Esophagus muscularis mucosa (tissue), 4 donors: ENCODE data around the gene ABTB2. TPM values are rescaled to one million over a fixed set of nuclear protein-coding genes. Genes with fewer than 3 reads are reported as not detected.
A peak's percentile ranks its signal among the peaks of the same experiment; 100 is the strongest.

ENCODE experiments used
- DNase-seq: peaks from one replicate; pipeline ENCODE4 v3.0.0-alpha.2; 2017; ENCODE audit errors: extremely low spot score
- H3K27ac ChIP-seq, 4 donors: fragments of 200-600 bp; sonication (generic); replicated peaks in 1 of 4; 1 replicate in 3 of 4; 2 replicates in 1 of 4; pipeline ENCODE4 v1.5.1; 2016 to 2019; ENCODE audit warnings: mild to moderate bottlenecking in 1 of 4
- H3K27me3 ChIP-seq, 4 donors: fragments of 200-600 bp; sonication (generic); one replicate each; pipeline versions ENCODE4 v1.5.1 to v1.6.0; 2016 to 2019
- H3K36me3 ChIP-seq, 4 donors: fragments of 200-600 bp; sonication (generic); one replicate each; pipeline ENCODE4 v1.5.1; 2016 to 2019
- H3K4me1 ChIP-seq, 4 donors: fragments of 200-600 bp; sonication (generic); one replicate each; pipeline ENCODE4 v1.5.1; 2016 to 2019
- H3K4me3 ChIP-seq, 4 donors: fragments of 200-600 bp; sonication (generic); 1 replicate in 2 of 4; 2 replicates in 2 of 4; pipeline ENCODE4 v1.5.1; 2016 to 2019; ENCODE audit warnings: mild to moderate bottlenecking in 4 of 4, moderate library complexity in 1 of 4
- H3K9me3 ChIP-seq, 4 donors: fragments of 200-600 bp; sonication (generic); 1 replicate in 3 of 4; 2 replicates in 1 of 4; pipeline ENCODE4 v1.5.1; 2016 to 2019
- EP300 ChIP-seq: sonication (generic); formaldehyde crosslinking; IDR thresholded peaks from one replicate; pipeline ENCODE4 v1.6.1; 2017; ENCODE audit warnings: antibody characterized with exemption
- POLR2A ChIP-seq: fragments of 450-650 bp; IDR thresholded peaks from one replicate; pipeline ENCODE4 v1.6.1; 2017; ENCODE audit warnings: antibody characterized with exemption, moderate library complexity, mild to moderate bottlenecking, low read depth
- POLR2AphosphoS5 ChIP-seq, 2 donors: sonication (generic); formaldehyde crosslinking; IDR thresholded peaks; one replicate each; pipeline ENCODE4 v1.6.1; 2017; ENCODE audit warnings: antibody characterized with exemption in 2 of 2
- WGBS: methylation state at CpG from one replicate; pipeline ENCODE4 v1.1.5; 2018; 5-methylcytosine and 5-hydroxymethylcytosine counted together
- intact Hi-C: fragments of 100-400 bp; cut with DNase I; formaldehyde crosslinking; loops from one replicate; pipeline ENCODE4 v1.15.1; 2023
- total RNA-seq, 4 donors: library from RNA; depleted of rRNA; stranded (reverse); fragments of >200 nt; gene quantifications; one replicate each; pipeline versions ENCODE4 v1.1.0 to v1.2.1, GENCODE V29; 2016
- TF ChIP-seq, protein P1 (sequence below), 3 experiments: fragments of 200-600 bp in 2 of 3; fragments of 450-650 bp in 1 of 3; sonication (generic) in 2 of 3; IDR thresholded peaks; one replicate each; pipeline ENCODE4 v1.5.1; 2017 to 2019; ENCODE audit warnings: antibody characterized with exemption in 3 of 3, mild to moderate bottlenecking in 2 of 3, moderate library complexity in 1 of 3

ABTB2 gene
- total RNA-seq, 4 donors from 2014 or later: 5.0 to 8.0 (median 7.2) TPM

DNA sequence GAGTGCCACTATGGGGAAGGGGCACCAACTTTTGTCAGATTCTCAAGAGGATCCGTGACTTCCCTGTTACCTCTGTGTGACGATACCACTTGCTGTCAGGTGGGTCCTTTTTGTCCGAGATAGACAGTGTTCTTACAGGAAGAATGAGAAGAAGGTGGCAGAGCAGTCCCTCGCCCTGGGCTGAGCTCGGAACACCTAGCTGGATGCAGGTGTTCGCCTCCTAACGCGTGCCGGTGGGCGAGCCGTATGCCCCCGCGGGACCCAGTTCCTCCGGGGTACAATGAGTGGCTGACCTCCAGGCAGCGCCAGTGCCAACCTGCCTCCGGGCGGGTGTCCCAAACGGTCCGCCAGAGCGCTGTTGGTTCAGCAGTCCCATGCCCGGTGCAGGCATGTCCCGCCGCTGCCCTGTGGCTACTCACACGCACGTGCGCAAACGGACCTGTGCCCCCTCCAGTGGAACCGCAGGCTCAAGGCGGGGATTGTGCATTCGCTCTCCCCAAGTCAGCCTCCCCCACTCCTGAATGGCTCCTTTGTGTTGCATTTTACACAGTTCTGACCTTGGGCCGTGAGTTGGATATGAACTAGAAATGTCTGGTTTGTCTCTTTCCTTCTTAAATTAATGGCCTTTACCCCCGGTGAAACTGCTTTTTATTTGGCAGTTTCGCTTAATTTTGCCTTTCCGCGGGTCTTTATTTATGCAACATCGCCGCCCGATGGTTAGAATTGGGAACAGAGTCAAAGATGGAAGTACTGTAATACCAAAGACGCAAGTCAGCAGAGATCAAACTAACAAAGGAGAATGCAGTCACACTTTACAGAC lies 1.1 kb upstream of the ABTB2 start:
- Histone ChIP-seq H3K4me1 (peaks cover 27 to 46% (median 39%) of the 10 kb centered on the region in 4 donors), H3K27me3 (peaks cover 0 to 3% (median 0%) of the 10 kb centered on the region in 4 donors), H3K36me3 (no peaks in the 10 kb centered on the region), H3K9me3 (no peaks in the 10 kb centered on the region), H3K27ac (peak overlapping the region; percentile 76 to 88 (median 86)), H3K4me3 (peak overlapping the region; percentile 64 to 79 (median 68))
- intact Hi-C loops: loop anchor here (1.0 to 5.0 kb wide), 3 partner anchors 185 to 362 kb away; partner anchors contain the start of gene CAPRIN1
- TF ChIP-seq POLR2AphosphoS5 (IDR thresholded peaks at IDR 0.05) (peak; percentile 30 to 37), EP300 (no peak), POLR2A (no peak)
- TF ChIP-seq, protein P1, sequence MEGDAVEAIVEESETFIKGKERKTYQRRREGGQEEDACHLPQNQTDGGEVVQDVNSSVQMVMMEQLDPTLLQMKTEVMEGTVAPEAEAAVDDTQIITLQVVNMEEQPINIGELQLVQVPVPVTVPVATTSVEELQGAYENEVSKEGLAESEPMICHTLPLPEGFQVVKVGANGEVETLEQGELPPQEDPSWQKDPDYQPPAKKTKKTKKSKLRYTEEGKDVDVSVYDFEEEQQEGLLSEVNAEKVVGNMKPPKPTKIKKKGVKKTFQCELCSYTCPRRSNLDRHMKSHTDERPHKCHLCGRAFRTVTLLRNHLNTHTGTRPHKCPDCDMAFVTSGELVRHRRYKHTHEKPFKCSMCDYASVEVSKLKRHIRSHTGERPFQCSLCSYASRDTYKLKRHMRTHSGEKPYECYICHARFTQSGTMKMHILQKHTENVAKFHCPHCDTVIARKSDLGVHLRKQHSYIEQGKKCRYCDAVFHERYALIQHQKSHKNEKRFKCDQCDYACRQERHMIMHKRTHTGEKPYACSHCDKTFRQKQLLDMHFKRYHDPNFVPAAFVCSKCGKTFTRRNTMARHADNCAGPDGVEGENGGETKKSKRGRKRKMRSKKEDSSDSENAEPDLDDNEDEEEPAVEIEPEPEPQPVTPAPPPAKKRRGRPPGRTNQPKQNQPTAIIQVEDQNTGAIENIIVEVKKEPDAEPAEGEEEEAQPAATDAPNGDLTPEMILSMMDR (IDR thresholded peaks at IDR 0.05): peak; percentile 75 to 96 (median 88)
- WGBS: under 1% methylated on average over 38 of the region's 39 CpGs
- DNase-seq: peak; percentile 93

DNA sequence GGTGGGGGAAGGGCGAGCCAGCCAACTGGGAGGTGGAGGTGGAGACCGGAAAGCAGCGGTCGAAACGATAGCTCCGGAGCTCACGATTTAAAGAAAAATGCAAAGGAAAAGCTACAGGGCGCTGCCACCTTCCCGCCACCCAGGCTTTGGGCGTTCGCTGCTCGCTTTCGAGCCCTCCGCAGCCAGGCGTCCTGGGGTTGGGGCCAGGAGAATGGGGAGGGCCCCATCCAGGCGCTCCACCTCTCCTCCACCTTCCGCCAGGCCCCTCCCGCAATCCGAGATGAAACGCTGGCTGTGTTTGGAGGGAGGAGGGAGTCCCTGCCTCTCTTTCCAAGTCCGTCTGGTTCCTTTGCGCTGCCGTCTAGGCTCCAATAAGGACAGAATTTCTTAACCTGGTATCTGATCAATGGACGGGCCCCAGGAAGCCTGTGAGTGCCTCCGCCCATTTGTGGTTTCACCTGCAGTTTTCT lies 483 bp upstream of the ABTB2 start:
- no peak for TF ChIP-seq EP300
- no peak for TF ChIP-seq POLR2A
- no peak for TF ChIP-seq POLR2AphosphoS5 (IDR thresholded peaks at IDR 0.05)
- TF ChIP-seq, protein P1 (IDR thresholded peaks at IDR 0.05): no peak
- H3K27ac ChIP-seq: peak overlapping the region; percentile 76 to 88 (median 86)
- peaks cover 27 to 46% (median 39%) of the 10 kb centered on the region in 4 donors for H3K4me1 ChIP-seq
- H3K9me3 ChIP-seq: no peaks in the 10 kb centered on the region
- peaks cover 0 to 3% (median 0%) of the 10 kb centered on the region in 4 donors for H3K27me3 ChIP-seq
- DNase-seq: peak; percentile 92
- H3K4me3 ChIP-seq: peak overlapping the region; percentile 64 to 79 (median 68)
- H3K36me3 ChIP-seq: no peaks in the 10 kb centered on the region
- 0% methylated on average over 11 of the region's 25 CpGs for WGBS
- intact Hi-C loops: loop anchor here (2.0 to 5.0 kb wide), 2 partner anchors 306 to 361 kb away; partner anchors contain the start of gene CAPRIN1

DNA sequence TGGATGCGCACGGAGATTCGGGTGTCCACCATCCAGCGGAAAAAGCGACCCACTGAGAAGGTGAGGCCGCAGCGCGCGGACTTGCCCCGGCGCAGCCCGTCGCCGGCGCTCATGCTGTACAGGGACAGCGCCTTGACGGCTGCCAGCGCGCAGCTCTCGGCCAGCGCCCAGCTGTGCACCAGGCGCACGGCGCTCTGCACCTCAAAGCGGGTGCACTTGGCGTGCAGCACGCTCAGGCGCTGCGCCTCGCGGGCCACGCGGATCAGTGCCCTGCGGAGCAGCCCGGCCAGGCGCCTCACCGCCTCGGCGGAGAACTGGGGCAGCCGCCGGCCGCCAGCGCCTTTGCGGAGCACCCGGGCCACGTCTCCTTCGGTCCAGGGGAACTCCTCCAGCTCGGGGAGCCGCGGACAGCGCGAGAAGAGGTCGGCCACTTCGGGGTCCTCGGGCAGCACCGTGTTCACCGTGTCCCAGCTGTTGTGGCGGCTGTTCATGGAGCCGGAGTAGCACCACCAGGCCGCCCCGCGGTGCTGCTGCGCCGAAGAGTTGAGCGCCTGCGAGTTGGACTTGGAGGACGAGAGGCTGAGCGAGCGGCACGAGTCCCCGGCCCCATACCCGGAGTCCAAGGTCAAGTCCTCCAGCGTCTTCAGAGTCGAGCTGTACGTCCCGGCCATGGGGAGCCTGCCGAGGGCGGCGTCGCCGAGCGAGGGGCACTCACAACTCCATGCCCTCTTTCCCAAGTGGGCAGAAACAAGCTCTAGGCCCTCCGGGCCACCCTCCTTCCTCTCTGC lies 703 bp downstream of the ABTB2 start:
- TF ChIP-seq EP300 (no peak), POLR2A (no peak), POLR2AphosphoS5 (IDR thresholded peaks at IDR 0.05) (no peak)
- TF ChIP-seq, protein P1 (IDR thresholded peaks at IDR 0.05): peak in 1 of 3 experiments; percentile 18
- H3K27me3 ChIP-seq: peaks cover 0 to 3% (median 0%) of the 10 kb centered on the region in 4 donors
- no peaks in the 10 kb centered on the region for H3K36me3 ChIP-seq
- peak overlapping the region; percentile 84 to 90 (median 86) for H3K27ac ChIP-seq
- 0% methylated on average over 2 of the region's 83 CpGs for WGBS
- H3K4me1 ChIP-seq: peaks cover 27 to 46% (median 39%) of the 10 kb centered on the region in 4 donors
- intact Hi-C loops: loop anchor here (5.0 kb wide), 1 partner anchor 305 kb away; the partner anchor contains the start of gene CAPRIN1
- H3K9me3 ChIP-seq: no peaks in the 10 kb centered on the region
- DNase-seq: peak; percentile 91
- peak overlapping the region; percentile 64 to 79 (median 68) for H3K4me3 ChIP-seq

DNA sequence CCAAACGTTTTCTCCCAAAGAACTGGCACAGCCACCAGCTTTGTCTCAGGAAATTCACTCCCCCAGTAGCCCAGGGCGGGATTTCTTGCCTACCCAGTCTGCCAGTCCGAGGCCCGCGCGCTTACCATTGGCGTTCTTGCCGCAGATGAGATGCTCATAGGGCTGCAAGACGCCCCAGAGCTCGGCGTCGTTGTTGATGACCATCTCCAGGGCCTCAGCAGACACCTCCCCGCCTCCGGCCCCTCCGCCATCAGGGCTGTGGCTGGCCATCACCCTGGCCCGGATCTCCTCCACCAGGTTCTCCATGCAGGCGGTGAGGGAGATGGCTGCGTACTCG lies 1.3 kb downstream of the ABTB2 start:
- TF ChIP-seq EP300 (no peak), POLR2AphosphoS5 (IDR thresholded peaks at IDR 0.05) (no peak), POLR2A (no peak)
- TF ChIP-seq, protein P1 (IDR thresholded peaks at IDR 0.05): no peak
- Histone ChIP-seq H3K27me3 (peaks cover 0 to 3% (median 0%) of the 10 kb centered on the region in 4 donors), H3K9me3 (no peaks in the 10 kb centered on the region), H3K36me3 (no peaks in the 10 kb centered on the region), H3K27ac (peak overlapping the region; percentile 84 to 90 (median 86)), H3K4me1 (peaks cover 27 to 46% (median 39%) of the 10 kb centered on the region in 4 donors), H3K4me3 (peak overlapping the region; percentile 64 to 79 (median 68))
- 2% methylated on average over 9 of the region's 19 CpGs for WGBS
- DNase-seq: peak; percentile 88
- intact Hi-C loops: loop anchor here (5.0 kb wide), 1 partner anchor 304 kb away; the partner anchor contains the start of gene CAPRIN1
